ENCODE data around the gene ADAMTS18.
"Not testable (repeated sequence)": the region's sequence is repeated elsewhere in the genome, so short reads cannot be mapped to it uniquely, and the experiment has no call there.

The ADAMTS18 gene

GRCh38 chr16:77277571-77277970, 157.3 kb downstream of the ADAMTS18 start:
- FAIRE-seq, result no peak

DNA sequence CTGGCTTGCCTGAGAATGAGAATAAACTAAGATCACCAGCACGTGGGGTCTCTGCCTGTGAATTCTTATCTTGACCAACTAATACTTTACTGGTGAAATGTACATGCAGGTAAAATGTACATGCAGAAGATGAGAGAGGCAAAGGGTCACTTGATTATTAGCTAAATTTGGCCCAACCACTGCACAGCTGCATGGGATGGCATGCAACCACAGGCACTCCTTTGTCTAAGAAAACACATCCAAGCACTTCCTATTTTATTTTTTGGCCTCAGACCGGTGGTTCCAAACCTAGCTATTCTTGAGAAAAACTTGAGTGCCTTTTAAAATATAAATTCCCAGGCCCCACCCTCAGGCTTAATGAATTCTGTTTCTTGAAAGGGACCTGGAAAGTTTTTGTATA, 157.7 kb downstream of the ADAMTS18 start:
- FAIRE-seq, result no peak

- FAIRE-seq, result no peak
These were observed 158.2 kb downstream of the ADAMTS18 start for GRCh38 chr16:77276661-77277060.

DNA sequence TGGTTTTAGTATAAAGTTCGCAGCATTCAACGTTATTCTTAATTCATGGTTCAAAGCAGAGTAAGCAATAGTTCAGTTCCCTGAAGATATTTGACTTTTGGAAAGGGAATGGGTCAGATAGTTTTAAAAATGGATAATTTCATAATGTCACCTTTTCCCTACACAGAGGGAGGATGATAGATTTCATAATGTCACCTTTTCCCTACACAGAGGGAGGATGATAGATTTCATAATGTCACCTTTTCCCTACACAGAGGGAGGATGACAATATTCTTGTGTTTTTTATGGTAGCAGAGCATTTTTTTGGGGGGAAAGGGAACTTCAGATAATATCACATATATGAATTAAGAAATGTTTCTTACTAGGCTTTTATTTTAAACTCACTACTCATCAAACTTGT, 159.5 kb downstream of the ADAMTS18 start:
- not testable (repeated sequence) for FAIRE-seq

DNA sequence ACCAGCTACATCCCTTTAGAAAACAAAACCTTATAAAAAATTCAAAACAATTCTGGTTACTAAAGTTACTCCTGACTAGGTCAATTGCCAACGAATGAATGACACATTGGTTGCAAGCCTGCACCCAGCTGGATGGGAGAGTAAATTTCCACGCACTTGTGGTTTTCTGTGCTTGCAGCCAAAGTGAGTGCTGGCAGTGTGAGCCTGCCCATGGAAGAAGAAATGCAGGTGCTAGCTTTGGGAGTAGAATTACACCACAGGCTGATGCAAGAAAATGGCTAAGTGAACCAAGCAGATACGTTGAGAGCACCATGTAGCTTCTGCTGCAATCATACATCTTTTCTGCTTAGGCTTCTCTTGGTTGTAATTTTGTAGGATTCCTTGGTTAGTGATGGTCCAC, 161.0 kb downstream of the ADAMTS18 start:
- FAIRE-seq, result no peak

GRCh38 chr16:77271532-77272426, 163.1 kb downstream of the ADAMTS18 start:
- no peak for FAIRE-seq

GRCh38 chr16:77266185-77266584, 168.6 kb downstream of the ADAMTS18 start:
- not testable (repeated sequence) for FAIRE-seq

- FAIRE-seq, result no peak
These were observed 171.9 kb downstream of the ADAMTS18 start for GRCh38 chr16:77262971-77263370.

- no peak for FAIRE-seq
These were observed 184.4 kb downstream of the ADAMTS18 start for GRCh38 chr16:77250400-77250799.

GRCh38 chr16:77246150-77246549, 188.7 kb downstream of the ADAMTS18 start:
- FAIRE-seq, result no peak

DNA sequence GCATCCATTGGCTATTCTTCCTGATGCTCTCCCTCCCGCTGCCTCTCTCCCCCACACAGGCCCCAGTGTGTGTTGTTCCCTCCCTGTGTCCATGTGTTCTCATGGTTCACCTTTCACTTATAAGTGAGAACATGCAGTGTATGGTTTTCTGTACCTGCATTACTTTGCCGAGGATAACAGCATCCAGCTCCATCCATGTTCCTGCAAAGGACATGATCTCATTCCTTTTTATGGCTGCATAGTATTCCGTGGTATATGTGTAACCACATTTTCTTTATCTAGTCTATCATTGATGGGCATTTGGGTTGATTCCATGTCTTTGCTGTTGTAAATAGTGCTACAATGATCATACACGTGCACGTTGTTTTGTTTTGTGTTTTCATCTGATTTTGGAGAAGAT, 192.4 kb downstream of the ADAMTS18 start:
- FAIRE-seq, result not testable (repeated sequence)

DNA sequence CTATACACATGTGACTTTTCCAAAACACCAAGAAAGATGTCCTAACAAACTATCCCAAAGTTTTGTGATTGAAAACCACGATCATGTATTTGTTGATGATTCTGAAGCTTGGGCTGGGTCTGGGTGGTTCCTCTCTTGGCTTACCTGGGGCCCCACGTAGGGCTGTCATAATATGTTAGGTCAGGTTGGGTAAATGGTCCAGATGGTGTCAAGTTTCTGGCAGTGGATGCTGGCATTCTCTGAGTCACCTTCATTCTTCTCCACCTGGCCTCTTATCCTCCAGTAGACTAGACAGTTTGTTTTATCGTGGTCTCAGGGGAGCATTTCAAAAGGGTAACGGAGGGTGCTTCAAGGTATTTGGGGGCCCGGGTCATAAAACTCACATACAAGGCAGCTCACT, 196.2 kb downstream of the ADAMTS18 start:
- FAIRE-seq, result no peak

DNA sequence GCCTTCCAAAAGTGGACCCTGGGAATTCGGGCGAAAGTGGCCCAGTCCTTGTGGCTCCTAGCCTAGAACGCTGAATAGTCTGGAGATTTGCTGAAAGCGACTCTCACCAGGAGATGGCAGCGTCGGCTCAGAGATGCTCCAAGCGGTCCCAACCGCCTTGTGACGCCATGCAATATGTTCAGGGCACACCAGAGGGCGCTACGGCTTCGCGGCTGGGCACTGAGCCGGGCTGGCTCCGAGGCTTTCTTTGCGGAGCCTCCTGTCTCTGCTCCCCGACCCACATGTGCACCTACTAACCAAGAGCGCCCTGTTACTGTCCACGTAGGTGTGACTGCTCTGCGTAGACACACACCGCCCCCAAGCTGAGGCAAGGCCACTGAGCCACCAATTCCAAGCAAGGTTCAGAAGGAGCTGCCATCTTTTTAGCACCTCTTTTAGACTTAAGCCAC, 198.7 kb downstream of the ADAMTS18 start:
- FAIRE-seq, result no peak

- no peak for FAIRE-seq
These were observed 200.2 kb downstream of the ADAMTS18 start for GRCh38 chr16:77234611-77235010.

DNA sequence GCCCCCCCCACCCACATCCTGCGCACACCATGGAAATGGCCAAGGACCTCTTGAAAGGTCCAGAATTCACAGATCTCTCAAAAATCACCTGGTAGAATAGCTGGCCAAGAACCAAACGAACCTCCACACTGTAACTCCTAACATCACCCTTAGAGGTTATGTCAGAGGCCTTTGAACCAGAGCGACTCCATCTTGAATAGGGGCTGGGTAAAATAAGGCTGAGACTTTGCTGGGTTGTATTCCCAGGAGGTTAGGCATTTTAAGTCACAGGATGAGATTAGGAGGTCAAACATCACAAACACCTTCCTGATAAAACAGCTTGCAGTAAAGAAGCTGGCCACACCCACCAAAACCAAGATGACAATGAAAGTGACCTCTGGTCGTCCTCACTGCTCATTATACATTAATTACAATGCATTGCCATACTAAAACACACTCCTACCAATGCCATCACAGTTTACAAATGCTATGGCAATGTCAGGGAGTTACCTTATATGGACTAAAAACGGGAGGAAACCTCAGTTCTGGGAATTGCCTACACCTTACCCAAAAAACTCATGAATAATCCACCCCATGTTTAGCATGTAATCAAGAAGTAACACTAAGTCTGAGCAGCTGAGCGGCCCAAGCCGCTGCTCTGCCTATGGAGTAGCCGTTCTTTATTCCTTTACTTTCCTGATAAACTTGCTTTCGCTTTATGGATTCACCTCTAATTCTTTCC, 200.9 kb downstream of the ADAMTS18 start:
- FAIRE-seq, result no peak

All from TTC549 (cell line).